NCI-H1694 treated with DMSO at 0.1 percent for 48 hours (cell line): ENCODE data around the gene ATP6V1F.
"Not testable (repeated sequence)": the region's sequence is repeated elsewhere in the genome, so short reads cannot be mapped to it uniquely, and the experiment has no call there.

Experiments used
- DNase-seq: peaks from one replicate; lab custom pipeline; 2025; lab: John Stamatoyannopoulos, UW

The ATP6V1F gene

DNA sequence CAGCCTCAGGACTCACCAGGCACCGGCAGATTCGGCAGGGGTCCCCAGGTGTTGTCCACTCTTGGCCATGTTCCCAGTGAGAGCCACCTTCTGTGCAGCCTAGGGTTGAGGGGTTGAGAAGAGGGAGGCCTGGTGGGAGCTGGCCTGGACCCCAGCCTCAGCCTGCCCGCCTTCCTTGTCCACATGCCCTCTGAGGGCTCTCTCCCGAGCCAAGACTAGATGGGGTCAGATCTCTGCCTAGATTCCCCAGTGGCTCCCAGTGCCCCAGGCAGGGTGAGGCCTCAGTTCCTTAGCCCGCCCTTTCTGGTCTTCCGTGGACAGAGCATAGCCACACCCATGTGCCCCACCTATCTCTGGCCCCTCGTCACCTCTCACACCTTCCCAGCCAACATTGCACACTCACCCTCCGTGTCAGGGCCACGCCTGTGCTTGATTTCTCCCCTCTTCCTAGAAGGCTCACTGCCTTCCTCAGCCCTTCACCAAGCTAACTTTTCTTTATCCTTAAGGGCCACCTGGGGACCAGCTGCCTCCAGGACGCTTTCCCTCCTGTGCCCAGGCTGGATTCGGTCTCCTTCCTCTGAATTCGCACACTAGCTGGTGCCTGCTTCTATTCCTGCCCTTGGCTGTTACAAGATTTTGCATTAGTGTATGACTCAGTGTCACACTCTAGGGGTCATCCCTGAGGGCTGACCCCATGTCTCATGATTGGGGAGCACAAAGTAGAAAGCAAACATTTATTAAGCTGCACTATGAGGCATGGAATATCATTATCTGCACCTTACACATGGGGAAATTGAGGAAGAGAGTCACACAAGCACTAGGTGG, 40.3 kb downstream of the ATP6V1F start:
- DNase-seq: no peak

- DNase-seq: no peak
Observed at GRCh38 chr7:128903621-128904361, 41.1 kb downstream of the ATP6V1F start.

DNA sequence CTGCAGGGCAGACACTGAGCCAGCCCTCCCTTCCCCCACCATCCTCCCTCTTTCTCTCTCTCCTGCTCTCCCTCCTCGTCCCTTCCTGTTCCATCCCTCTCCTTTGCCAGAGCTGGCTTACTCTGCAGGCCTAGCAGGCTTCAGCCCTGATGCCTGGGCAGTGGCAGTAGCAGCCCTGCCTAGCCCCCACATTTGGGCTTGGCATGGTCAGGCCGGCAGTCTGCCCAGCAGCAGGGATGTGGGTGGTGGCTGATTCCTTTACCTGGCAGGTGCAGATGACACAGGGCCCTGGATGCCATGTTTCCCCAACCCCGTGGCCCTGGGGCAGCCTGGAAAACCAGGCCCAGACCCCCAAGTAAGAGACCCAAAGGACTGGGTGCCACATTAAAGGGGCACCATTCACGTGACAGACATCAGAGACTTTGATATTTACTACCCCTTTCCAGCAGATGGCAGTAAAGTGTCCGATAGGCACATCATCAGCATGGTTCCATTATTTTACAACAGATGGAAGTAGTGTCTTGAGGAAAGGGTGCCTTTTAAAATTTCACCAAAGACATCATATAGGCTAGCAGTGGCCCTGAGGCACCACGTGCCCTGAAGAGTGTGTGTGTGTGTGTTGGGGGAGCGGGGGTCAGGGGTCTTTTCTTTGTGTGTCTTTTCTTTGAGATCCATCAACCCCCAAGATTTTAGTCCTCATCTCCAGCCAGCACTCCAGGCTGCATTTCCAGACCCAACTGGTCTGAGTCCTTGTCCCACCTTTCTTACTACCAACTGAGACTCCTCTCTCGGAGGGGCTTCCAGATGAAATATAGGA, 41.9 kb downstream of the ATP6V1F start:
- peak; percentile 60 for DNase-seq

DNA sequence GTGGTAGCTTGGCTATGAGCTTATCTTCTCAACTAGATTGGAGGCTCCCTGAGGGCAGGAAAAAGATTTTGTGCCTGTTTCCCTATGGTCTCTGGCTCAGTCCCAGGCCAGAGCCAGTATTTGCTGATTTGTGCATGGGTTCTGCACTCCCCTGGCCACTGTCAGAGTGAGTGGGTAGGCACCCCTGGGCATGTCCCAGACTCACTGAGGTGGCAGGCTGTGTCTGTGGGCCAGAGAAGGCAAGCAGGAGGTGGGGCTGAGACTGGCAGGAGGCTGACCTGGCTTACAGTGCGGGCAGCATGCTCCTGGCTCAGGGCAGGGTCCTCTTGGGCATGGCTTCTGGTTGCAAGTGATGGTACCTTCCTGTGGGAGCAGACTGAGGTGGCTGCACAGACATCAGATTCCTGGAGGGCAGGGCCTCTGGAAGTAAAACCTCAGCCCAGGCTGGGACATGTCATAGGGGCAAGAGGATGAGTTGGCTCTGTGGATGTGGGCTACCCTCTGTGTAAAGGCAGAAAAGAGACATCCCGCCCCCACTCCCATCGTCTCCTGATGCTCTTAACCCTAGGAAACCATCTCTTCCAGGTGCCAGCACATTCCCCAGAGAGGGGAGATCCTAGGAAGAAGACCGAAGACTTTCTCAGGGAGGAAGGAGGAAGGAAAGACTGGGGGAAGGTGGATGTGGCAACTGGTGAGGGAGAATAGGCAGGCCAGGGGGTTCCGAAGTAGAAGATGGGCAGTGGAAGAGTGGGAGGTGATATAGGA, 43.5 kb downstream of the ATP6V1F start:
- no peak for DNase-seq

GRCh38 chr7:128906766-128907559, 44.3 kb downstream of the ATP6V1F start:
- DNase-seq: no peak

- DNase-seq: no peak
Observed at GRCh38 chr7:128908750-128909624, 46.3 kb downstream of the ATP6V1F start.

GRCh38 chr7:128909625-128910568, 47.2 kb downstream of the ATP6V1F start:
- DNase-seq: no peak

- no peak for DNase-seq
Observed at GRCh38 chr7:128910569-128910945, 47.9 kb downstream of the ATP6V1F start, which contains the start of gene KCP. Gene KCP, minus strand, starts transcription at chr7:128910709. Its CDS starts 33 bp downstream, at chr7:128910676.

DNA sequence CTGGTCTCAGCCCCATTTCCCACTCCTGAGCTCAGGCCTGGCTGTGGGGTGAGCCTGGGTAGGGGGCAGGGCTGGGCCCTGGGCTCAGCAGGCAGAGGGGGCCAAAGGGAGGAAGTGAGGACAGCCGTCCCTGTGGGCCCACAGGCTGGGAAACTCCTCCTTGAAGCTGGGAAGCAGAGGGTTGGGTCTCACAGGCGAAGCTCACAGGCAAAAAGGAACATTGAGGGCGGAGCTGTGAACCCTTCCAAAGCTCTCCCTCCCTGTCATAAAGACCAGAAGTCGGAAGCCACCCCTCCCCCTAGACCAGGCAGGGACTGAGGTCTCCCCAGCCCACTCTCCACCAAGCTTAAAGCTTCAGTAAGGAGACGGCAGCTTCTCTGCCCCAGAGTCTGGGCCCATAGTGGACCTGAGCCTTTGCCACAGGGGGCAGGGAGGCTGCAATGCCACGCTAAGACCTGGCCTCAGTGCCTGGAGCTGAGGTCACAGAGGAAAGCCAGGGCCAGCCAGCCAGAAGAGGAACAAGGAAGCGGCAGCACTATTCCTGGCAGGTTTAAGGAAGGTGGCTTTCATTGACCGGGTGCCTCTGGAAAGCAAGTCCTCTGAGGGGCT, 48.9 kb downstream of the ATP6V1F start:
- no peak for DNase-seq

- no peak for DNase-seq
Observed at GRCh38 chr7:128912281-128912680, 49.6 kb downstream of the ATP6V1F start.

DNA sequence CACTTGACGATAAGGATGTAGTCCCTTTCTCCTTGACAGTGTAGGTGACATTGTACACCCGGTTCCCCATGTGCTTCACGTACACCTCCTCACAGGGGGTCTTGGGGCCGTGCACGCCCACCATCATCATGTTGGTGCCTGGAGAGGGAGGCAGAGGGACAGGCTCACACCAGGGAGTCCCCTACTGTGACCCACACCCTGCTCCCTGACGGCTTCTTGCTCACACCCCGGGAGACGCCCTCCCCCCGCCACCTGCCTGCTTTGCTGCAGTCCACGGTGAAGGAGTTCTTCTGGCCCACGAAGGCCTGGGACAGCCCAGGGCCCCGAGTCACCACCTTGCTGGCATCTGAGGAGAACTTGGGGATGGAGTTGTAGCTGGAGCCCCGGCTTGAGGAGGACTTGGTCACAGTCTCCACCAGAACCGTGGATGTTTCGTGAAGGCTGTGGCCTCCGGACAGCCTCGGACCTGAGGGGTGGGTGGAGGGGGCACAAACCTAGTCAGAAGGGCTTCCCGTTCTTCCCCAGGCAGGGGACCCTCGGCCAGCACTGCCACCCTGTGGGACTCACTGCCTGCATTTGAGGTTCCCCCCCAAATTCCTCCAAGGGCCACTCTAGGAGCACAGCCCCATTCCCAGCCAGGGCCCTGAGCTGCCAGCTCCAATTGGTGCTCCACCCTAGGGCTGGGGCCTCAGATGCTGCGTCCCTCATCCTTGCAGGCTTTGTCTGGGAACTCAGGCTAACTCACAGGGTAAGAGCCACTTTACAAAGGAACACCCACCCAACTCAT, 50.2 kb downstream of the ATP6V1F start:
- DNase-seq: not testable (repeated sequence)

DNA sequence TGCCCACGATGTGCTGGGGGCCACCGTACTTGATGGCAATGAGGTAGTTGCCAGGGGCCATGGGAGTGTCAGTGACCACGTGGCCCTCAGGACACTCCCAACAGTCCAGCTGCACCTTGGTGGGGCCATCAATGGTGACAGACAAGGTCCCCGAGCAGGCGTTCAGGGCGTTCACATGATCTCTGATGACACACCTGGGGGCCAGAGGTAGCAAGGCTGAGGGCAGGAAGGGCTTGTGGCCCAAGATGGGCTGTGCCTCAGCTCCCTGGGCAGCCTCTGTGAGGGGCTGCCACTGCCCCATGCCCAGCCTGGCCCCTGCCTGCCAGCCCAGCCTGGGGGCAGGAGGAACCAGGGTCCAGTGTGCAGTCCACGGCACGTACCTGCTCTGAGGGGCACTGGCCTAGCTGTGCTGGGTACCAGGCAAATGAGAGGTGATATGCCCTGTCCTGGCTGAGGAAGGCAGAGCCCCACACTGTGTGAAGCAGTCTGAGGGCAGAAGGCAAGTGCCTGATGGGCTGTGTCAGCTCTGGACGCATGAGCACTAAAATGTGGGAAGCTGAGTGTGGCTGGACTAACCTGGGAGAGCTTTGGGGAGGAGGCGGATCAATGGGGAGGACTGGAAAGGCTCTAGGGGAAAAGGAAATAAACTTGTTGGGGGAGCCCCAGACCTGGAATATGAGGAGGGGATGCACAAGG, 51.4 kb downstream of the ATP6V1F start:
- no peak for DNase-seq

GRCh38 chr7:128914566-128915151, 52.0 kb downstream of the ATP6V1F start:
- DNase-seq: no peak

DNA sequence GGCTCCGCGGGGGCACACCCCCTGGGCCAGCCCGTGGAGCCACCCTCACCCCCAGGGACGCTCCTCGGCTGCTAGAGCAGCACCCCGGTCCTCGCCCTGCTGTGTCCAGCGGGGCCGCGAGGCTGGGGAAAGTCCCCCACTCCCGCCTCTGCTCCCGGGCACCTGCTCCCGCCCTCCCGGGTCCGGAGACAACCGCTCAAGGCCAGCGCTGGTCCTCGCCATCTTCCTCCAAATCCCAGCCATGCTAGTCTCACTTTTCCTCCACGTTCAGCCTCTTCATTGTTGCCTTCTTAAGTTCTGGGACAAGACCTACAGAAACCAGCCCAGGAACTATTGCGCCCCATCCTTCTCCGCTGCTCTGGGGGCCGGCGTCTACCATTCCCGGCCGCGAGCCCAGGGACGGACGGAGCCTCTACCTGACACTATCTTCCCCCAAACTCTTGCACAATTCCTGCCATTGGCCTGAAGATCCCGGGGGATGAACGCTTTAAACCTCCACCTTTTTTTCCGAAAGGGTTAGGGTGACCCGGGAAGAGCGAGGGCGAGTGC, 52.7 kb downstream of the ATP6V1F start:
- no peak for DNase-seq
